NCI-H146 (cell line): ENCODE data around the gene ABL1.

Experiments used
- DNase-seq: peaks from one replicate; lab custom pipeline; 2025; lab: John Stamatoyannopoulos, UW

Gene ABL1

GRCh38 chr9:130931508-130932254, 96.6 kb downstream of the ABL1 start:
- no peak for DNase-seq

DNA sequence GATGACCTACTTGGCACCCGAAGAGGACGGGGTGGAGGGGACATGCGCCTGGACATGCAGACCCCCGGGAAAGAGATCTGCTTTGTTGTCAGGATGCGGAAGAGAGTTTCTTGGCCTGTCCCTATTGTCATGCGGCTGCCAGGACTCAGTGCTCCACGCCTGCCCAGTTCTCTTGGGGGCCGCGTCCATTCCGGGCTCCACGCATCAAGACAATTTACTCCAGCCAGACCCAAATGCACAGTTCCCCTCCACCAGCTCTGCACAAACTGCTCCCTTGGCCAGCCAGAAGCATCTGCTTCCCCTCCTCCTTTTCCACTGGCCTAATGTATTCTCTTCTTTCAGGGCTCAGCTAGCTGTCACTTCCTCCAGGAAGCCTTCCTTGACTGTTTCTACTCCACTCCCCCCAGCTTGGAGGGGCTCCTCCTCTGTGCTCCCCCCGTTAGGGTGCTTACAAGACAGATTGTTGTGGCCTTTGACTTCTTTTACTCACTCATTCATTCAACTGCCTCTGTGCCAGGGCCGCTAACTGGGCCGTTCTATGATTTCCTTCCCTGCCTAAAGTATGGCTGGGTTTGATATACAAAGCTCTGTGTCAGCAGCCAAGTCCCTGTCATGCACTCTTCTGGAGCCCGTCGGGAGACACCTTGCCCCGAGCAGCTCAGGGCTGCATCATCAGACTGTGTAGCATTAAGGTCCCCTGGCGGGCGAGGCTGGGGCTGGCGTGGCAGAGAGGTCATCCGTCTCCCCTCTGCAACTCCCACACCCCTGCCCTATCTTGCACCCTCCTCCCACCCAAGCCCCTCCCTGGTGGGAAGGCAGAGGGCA, 97.4 kb downstream of the ABL1 start:
- DNase-seq, result no peak

DNA sequence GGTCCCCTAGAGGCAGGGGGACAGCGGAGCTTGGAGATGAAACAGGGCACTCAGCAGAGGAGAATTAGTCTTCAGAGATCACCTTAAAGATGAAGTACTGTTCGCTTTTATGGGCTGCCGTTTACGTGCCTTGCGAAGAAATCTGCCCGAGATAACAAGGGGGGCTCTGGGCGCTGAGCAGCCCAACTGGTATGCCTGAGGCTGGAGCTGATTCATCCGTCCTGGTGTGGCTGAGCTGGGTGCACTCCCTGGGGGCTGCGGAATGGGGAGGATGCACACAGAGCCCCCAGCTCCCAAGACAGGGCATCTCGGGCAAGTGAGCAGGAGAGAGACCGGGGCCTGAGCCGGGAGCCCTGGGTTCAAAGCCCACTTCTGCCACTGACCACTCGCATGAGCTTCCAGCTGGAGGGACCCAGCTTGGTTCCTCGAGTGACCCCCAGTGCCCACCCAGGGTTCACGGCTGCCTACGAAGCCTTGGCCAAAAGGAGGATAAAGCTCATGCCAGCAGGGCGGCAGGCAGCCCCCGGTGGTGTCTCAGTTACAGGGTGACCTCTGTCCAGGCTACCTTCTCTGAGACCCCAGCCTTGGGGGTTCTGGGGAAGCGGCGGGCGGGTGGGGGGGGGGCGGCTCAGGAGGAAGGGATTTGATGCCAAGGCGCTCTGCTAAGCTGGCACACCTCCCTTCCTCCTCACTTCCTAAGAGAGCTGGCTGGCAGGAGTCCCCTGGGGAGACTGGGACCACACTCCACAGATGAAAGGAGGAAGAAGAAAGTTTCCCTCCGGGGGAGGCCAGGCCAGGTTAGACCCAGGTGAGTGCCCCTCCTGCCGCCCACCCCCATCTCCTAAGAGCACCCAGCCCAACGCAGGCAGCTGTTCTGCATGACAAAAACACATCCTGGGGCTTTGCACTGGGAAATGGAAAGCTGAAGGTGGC, 98.3 kb downstream of the ABL1 start:
- DNase-seq, result no peak

GRCh38 chr9:130934246-130934645, 99.2 kb downstream of the ABL1 start:
- DNase-seq, result no peak

GRCh38 chr9:130934702-130935647, 99.9 kb downstream of the ABL1 start:
- DNase-seq, result no peak

DNA sequence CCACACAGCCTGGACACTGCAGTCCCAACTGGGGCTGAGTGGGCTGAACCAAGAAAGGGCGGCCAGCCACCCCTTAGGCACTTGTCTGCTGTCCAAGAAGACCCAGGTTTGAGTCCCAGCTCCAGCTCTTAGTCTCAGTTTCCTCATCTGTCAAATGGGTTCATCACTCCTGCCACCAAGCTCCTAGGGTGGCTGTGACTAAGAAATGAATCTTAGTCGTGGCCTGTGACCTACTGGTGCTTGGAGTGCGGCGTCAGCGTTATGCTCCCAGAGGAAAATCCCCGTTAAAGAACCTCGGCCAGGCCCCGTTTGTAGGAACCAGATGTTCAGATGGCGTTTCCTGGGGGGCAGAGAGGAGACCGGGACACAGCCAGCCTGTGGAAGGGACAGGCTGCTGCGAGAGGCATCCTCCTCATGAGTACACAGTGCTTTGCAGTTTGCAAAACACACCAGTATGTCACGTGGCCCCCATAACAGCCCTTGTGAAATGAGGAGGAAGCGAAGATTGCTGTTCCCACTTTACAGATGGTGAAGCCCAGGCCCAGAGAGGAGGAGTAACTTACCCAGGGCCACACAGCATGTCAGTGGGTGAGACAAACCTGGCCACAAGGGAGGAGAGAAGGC, 100.7 kb downstream of the ABL1 start:
- no peak for DNase-seq

DNA sequence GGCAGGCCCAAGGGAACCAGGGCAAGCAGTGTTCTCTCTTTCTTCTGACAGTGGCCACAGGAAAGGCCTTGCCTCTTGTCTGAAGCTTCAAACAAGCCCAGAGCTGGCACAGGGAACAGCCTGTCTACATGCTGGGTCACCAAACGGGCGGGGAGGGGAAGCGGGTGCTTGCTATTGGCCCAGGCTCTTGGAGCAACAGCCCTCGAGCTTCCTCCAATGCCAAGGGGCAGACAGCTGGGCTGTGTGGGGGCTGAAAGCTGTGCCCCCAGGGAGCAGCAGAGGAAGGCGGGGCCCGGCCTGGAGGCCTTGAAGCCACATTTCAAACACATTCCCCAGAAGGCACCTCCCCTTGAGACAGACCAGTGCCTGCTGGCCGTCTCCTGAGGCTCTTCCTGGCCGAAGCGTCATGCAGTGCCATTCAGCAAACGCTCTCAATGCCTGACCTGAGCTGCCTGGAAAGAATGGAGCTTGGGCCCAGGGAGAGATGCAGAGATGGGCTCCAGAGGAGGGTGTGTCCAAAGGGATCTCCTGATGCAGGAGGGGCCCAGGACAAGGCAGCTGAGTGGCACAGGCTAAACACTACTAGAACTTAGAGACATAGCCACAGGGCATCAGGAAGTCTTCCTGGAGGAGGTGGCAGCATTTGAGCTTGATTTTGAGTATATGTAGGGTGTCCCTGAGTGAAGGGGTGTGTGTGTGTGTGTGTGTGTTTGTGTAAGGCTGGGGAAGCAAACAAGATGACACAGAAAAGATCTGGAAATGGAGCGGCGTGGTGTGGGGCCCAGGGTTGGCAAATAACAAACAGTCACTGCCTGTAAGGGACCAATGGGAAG, 101.4 kb downstream of the ABL1 start:
- DNase-seq, result peak; percentile 12
